ENCODE data around the gene SAA4. TPM values are rescaled to one million over a fixed set of nuclear protein-coding genes. Genes with fewer than 3 reads are reported as not detected.
"Not testable (repeated sequence)": the region's sequence is repeated elsewhere in the genome, so short reads cannot be mapped to it uniquely, and the experiment has no call there.

Gene SAA4
- total RNA-seq, 2 donors from 2014 or later = not detected

DNA sequence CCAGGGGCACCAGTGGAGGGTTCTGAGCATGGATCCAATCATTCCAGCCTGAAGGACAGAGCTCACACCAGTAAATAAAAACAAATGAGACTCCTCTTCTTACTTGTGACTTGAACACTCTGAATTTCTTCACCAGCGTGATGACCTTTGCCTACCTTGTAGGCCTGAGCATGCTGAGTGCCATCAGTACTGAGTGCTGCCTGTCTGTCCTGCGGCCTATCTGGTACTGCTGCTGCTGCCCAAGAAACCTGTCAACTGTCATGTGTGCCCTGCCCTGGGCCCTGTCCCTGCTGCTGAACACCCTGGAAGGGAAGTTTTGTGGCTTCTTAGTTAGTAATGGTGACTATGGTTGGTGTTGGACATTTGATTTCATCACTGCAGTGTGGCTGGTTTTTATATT is 40.1 kb downstream of the SAA4 start:
- H3K36me3 ChIP-seq = no peaks in the 10 kb centered on the region
- no peak overlapping the region for H3K4me3 ChIP-seq
- ATAC-seq (ENCODE audit: insufficient number of reproducible peaks, low FRiP score, low read depth) (no peak), DNase-seq (ENCODE audit: low spot score) (no peak)
- H3K27me3 ChIP-seq (replicated peaks; ENCODE audit: insufficient read depth) = no peaks in the 10 kb centered on the region
- H3K4me1 ChIP-seq (ENCODE audit: control insufficient read depth in 1 of 2, low read depth in 2 of 2) = no peaks in the 10 kb centered on the region
- no peaks in the 10 kb centered on the region for H3K9me3 ChIP-seq
- TF ChIP-seq CTCF (IDR thresholded peaks at IDR 0.05) = no peak
- H3K27ac ChIP-seq = no peak overlapping the region

- Histone ChIP-seq H3K4me1 (ENCODE audit: control insufficient read depth in 1 of 2, low read depth in 2 of 2) (no peaks in the 10 kb centered on the region), H3K36me3 (no peaks in the 10 kb centered on the region), H3K4me3 (no peak overlapping the region), H3K27me3 (replicated peaks; ENCODE audit: insufficient read depth) (no peaks in the 10 kb centered on the region), H3K27ac (no peak overlapping the region), H3K9me3 (no peaks in the 10 kb centered on the region)
- DNase-seq (ENCODE audit: low spot score) = no peak
- no peak for TF ChIP-seq CTCF (IDR thresholded peaks at IDR 0.05)
- no peak for ATAC-seq (ENCODE audit: insufficient number of reproducible peaks, low FRiP score, low read depth)
Observed at GRCh38 chr11:18193010-18193409, 43.6 kb downstream of the SAA4 start.

DNA sequence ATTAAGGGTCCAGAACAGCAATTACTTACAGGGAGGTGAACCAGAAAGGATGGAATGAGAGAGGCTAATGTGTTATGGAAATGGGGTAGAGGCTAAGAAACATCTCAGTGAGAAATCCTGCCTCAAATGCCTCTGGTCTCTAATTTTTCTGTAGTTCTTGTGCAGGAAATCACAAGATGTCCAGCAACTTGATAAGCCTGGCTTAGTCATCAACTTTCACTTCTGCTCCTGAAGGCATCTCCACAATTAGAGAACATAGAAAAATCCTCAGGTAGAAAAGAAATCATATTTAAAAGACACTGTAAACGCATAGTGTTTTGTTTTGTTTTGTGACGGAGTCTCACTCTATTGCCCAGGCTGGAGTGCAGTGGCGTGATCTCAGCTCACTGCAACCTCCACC is 45.2 kb downstream of the SAA4 start:
- no peaks in the 10 kb centered on the region for H3K36me3 ChIP-seq
- no peaks in the 10 kb centered on the region for H3K9me3 ChIP-seq
- H3K27ac ChIP-seq = no peak overlapping the region
- TF ChIP-seq CTCF (IDR thresholded peaks at IDR 0.05) = no peak
- ATAC-seq (ENCODE audit: insufficient number of reproducible peaks, low FRiP score, low read depth) = no peak
- DNase-seq (ENCODE audit: low spot score) = no peak
- H3K4me1 ChIP-seq (ENCODE audit: control insufficient read depth in 1 of 2, low read depth in 2 of 2) = no peaks in the 10 kb centered on the region
- no peaks in the 10 kb centered on the region for H3K27me3 ChIP-seq (replicated peaks; ENCODE audit: insufficient read depth)
- H3K4me3 ChIP-seq = no peak overlapping the region

- ATAC-seq (ENCODE audit: insufficient number of reproducible peaks, low FRiP score, low read depth); H3K27ac ChIP-seq; DNase-seq (ENCODE audit: low spot score); H3K4me1 ChIP-seq (ENCODE audit: control insufficient read depth in 1 of 2, low read depth in 2 of 2); H3K9me3 ChIP-seq; H3K27me3 ChIP-seq (replicated peaks; ENCODE audit: insufficient read depth); H3K4me3 ChIP-seq; H3K36me3 ChIP-seq: not testable (repeated sequence)
Observed at GRCh38 chr11:18189476-18190245, 46.9 kb downstream of the SAA4 start.

DNA sequence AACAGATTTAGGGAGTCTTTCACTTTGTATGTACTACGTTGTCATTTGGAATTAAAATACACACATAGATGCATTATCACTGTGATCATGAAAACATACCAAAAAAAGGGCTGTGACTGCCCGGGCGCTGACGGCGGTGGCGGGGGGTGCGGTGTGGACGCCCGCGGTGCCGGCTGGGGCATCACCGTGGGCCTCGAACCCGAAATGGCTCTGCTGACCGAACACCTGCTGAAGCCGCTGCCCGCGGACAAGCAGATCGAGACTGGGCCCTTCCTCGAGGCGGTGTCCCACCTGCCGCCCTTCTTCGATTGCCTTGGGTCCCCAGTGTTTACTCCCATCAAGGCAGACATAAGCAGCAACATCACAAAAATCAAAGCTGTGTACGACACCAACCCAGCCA is 47.8 kb downstream of the SAA4 start:
- Histone ChIP-seq H3K36me3 (no peaks in the 10 kb centered on the region), H3K9me3 (no peaks in the 10 kb centered on the region), H3K4me3 (no peak overlapping the region), H3K27ac (no peak overlapping the region), H3K4me1 (ENCODE audit: control insufficient read depth in 1 of 2, low read depth in 2 of 2) (no peaks in the 10 kb centered on the region), H3K27me3 (replicated peaks; ENCODE audit: insufficient read depth) (no peaks in the 10 kb centered on the region)
- DNase-seq (ENCODE audit: low spot score) = no peak
- TF ChIP-seq CTCF (IDR thresholded peaks at IDR 0.05) = no peak
- ATAC-seq (ENCODE audit: insufficient number of reproducible peaks, low FRiP score, low read depth) = no peak

Other genes starting within 250 kb of the SAA4 start
- 10 to 100 TPM; 27.3 to 32.0 TPM for gene SERGEF, start 223.8 kb downstream of the SAA4 start, total RNA-seq
- gene TPH1, start 190.5 kb downstream of the SAA4 start, total RNA-seq = 10 to 100 TPM; 17.5 to 21.7 TPM
- 10 to 100 TPM; 11.8 to 18.6 TPM for gene SAAL1, start 130.7 kb downstream of the SAA4 start, total RNA-seq
- under 1 TPM in 1 of 2 donors, not detected in 1; 0.78 TPM for gene MRGPRX3, start 104.2 kb downstream of the SAA4 start, total RNA-seq
- not detected for gene MRGPRX4, start 64.0 kb downstream of the SAA4 start, total RNA-seq
- gene SAA2, start 11.9 kb upstream of the SAA4 start, total RNA-seq = 1 to 10 TPM; 2.0 to 2.5 TPM
- gene SAA1, start 29.5 kb upstream of the SAA4 start, total RNA-seq = 10 to 100 TPM in 1 of 2 donors, 1 to 10 TPM in 1; 6.5 to 18.9 TPM
- gene HPS5, start 85.3 kb upstream of the SAA4 start, total RNA-seq = 100 to 1,000 TPM in 1 of 2 donors, 10 to 100 TPM in 1; 42.9 to 139 TPM
- 10 to 100 TPM; 32.9 to 58.1 TPM for gene GTF2H1, start 85.8 kb upstream of the SAA4 start, total RNA-seq
- gene LDHA, start 157.8 kb upstream of the SAA4 start, total RNA-seq = 100 to 1,000 TPM; 495 to 814 TPM
- not detected for gene LDHC, start 175.5 kb upstream of the SAA4 start, total RNA-seq
- not detected for gene LDHAL6A, start 219.1 kb upstream of the SAA4 start, total RNA-seq

Data from thoracic aorta (tissue), 2 donors.